ENCODE data around the gene CTLA4.

Gene CTLA4

GRCh38 chr2:203867561-203868200 is at the start of gene CTLA4:
Gene CTLA4, plus strand, starts transcription at chr2:203867771. Its CDS starts 172 bp downstream, at chr2:203867943.
- H3K27ac ChIP-seq = no peak within 1 kb of the TSS
- H3K4me3 ChIP-seq = no peak within 1 kb of the TSS
- no peak for DNase-seq (ENCODE audit: low spot score)
- no peak for TF ChIP-seq CTCF (IDR thresholded peaks at IDR 0.05)

GRCh38 chr2:203818656-203819055 is 48.9 kb upstream of the CTLA4 start:
- no peak for TF ChIP-seq CTCF (IDR thresholded peaks at IDR 0.05)
- no peak overlapping the region for H3K27ac ChIP-seq
- no peak overlapping the region for H3K4me3 ChIP-seq
- DNase-seq (ENCODE audit: low spot score) = no peak

- Histone ChIP-seq H3K27ac (no peak overlapping the region), H3K4me3 (no peak overlapping the region)
- no peak for DNase-seq (ENCODE audit: low spot score)
- TF ChIP-seq CTCF (IDR thresholded peaks at IDR 0.05) = no peak
Observed at GRCh38 chr2:203819434-203820133, 48.0 kb upstream of the CTLA4 start.

GRCh38 chr2:203820969-203821368 is 46.6 kb upstream of the CTLA4 start:
- Histone ChIP-seq H3K27ac (no peak overlapping the region), H3K4me3 (no peak overlapping the region)
- no peak for DNase-seq (ENCODE audit: low spot score)
- no peak for TF ChIP-seq CTCF (IDR thresholded peaks at IDR 0.05)

- Histone ChIP-seq H3K4me3 (no peak overlapping the region), H3K27ac (no peak overlapping the region)
- no peak for DNase-seq (ENCODE audit: low spot score)
- no peak for TF ChIP-seq CTCF (IDR thresholded peaks at IDR 0.05)
Observed at GRCh38 chr2:203822240-203822639, 45.3 kb upstream of the CTLA4 start.

GRCh38 chr2:203823173-203823572 is 44.4 kb upstream of the CTLA4 start:
- TF ChIP-seq CTCF (IDR thresholded peaks at IDR 0.05) = no peak
- Histone ChIP-seq H3K27ac (no peak overlapping the region), H3K4me3 (no peak overlapping the region)
- DNase-seq (ENCODE audit: low spot score) = no peak

GRCh38 chr2:203824057-203824456 is 43.5 kb upstream of the CTLA4 start:
- no peak for TF ChIP-seq CTCF (IDR thresholded peaks at IDR 0.05)
- DNase-seq (ENCODE audit: low spot score) = no peak
- Histone ChIP-seq H3K4me3 (no peak overlapping the region), H3K27ac (no peak overlapping the region)
